Measurements from ENCODE around the gene MRC2.
A peak's percentile ranks its signal among the peaks of the same experiment; 100 is the strongest.

The MRC2 gene

DNA sequence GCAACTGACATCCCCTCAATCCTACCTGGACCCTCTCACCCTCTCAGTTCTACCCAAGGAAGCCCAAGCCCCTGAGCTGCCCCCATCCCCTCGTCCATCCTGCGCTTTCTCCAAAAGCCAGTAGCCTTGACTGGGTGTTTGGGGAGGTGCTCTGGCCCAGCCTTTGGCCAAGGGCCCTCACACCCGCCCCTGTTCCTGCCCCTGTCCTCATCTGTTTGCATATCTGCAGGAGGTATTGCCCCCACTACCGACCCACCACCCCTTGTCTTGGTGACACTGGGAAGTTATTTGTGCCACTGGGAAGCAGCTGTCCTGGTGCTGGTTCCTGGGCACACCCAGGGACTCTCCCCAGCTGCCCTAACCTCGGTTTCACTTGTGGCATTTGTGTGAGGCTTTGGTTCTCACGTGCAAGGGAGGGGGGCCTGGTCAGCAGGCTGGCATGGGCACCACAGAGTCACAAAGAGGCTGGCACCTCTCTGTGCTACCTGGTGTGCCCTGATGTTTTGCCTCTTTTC is 75.3 kb downstream of the MRC2 start:
- H3K36me3 ChIP-seq (ENCODE audit: low read length), result no peaks in the 10 kb centered on the region
- H3K27me3 ChIP-seq (ENCODE audit: low read length), result no peaks in the 10 kb centered on the region
- no peaks in the 10 kb centered on the region for H3K9me3 ChIP-seq (ENCODE audit: insufficient read depth, low read length)
- H3K79me2 ChIP-seq (ENCODE audit: insufficient read depth, low read length), result no peaks in the 10 kb centered on the region
- no peak overlapping the region for H3K4me3 ChIP-seq (ENCODE audit: insufficient read depth, low read length, poor library complexity, severe bottlenecking)
- H3K4me2 ChIP-seq (ENCODE audit: low read depth, low read length, poor library complexity, severe bottlenecking), result no peak overlapping the region
- H3F3A ChIP-seq (ENCODE audit: insufficient read depth), result no peaks in the 10 kb centered on the region
- H3K9ac ChIP-seq (ENCODE audit: low read length), result no peak overlapping the region
- no peaks in the 10 kb centered on the region for H3K9me2 ChIP-seq (replicated peaks; ENCODE audit: insufficient read depth, low read length)
- H4K20me1 ChIP-seq (ENCODE audit: low read depth, low read length), result no peaks in the 10 kb centered on the region
- H3K27ac ChIP-seq (ENCODE audit: low read depth, low read length), result no peak overlapping the region
- TF ChIP-seq, protein P1, sequence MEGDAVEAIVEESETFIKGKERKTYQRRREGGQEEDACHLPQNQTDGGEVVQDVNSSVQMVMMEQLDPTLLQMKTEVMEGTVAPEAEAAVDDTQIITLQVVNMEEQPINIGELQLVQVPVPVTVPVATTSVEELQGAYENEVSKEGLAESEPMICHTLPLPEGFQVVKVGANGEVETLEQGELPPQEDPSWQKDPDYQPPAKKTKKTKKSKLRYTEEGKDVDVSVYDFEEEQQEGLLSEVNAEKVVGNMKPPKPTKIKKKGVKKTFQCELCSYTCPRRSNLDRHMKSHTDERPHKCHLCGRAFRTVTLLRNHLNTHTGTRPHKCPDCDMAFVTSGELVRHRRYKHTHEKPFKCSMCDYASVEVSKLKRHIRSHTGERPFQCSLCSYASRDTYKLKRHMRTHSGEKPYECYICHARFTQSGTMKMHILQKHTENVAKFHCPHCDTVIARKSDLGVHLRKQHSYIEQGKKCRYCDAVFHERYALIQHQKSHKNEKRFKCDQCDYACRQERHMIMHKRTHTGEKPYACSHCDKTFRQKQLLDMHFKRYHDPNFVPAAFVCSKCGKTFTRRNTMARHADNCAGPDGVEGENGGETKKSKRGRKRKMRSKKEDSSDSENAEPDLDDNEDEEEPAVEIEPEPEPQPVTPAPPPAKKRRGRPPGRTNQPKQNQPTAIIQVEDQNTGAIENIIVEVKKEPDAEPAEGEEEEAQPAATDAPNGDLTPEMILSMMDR (IDR thresholded peaks at IDR 0.05; ENCODE audit: insufficient read depth, low read length, poor library complexity, severe bottlenecking), result no peak
- TF ChIP-seq EZH2phosphoT487 (conservative IDR thresholded peaks at IDR 0.05; ENCODE audit: low read length), result no peak
- no peak overlapping the region for H2AFZ ChIP-seq (ENCODE audit: low read depth, low read length, severe bottlenecking)

- Histone ChIP-seq H3K4me3 (ENCODE audit: insufficient read depth, low read length, poor library complexity, severe bottlenecking) (no peak overlapping the region), H4K20me1 (ENCODE audit: low read depth, low read length) (no peaks in the 10 kb centered on the region), H3K27ac (ENCODE audit: low read depth, low read length) (no peak overlapping the region), H3K9ac (ENCODE audit: low read length) (no peak overlapping the region), H3K4me2 (ENCODE audit: low read depth, low read length, poor library complexity, severe bottlenecking) (no peak overlapping the region), H3F3A (ENCODE audit: insufficient read depth) (no peaks in the 10 kb centered on the region), H2AFZ (ENCODE audit: low read depth, low read length, severe bottlenecking) (no peak overlapping the region), H3K9me3 (ENCODE audit: insufficient read depth, low read length) (no peaks in the 10 kb centered on the region), H3K27me3 (ENCODE audit: low read length) (no peaks in the 10 kb centered on the region), H3K9me2 (replicated peaks; ENCODE audit: insufficient read depth, low read length) (no peaks in the 10 kb centered on the region), H3K79me2 (ENCODE audit: insufficient read depth, low read length) (no peaks in the 10 kb centered on the region), H3K36me3 (ENCODE audit: low read length) (no peaks in the 10 kb centered on the region)
- TF ChIP-seq EZH2phosphoT487 (conservative IDR thresholded peaks at IDR 0.05; ENCODE audit: low read length), result no peak
- TF ChIP-seq, protein P1 (IDR thresholded peaks at IDR 0.05; ENCODE audit: insufficient read depth, low read length, poor library complexity, severe bottlenecking), result no peak
Measured at GRCh38 chr17:62703261-62703775, 75.8 kb downstream of the MRC2 start.

GRCh38 chr17:62703776-62704380 is 76.4 kb downstream of the MRC2 start:
- H3F3A ChIP-seq (ENCODE audit: insufficient read depth), result no peaks in the 10 kb centered on the region
- H3K9ac ChIP-seq (ENCODE audit: low read length), result no peak overlapping the region
- H3K9me3 ChIP-seq (ENCODE audit: insufficient read depth, low read length), result no peaks in the 10 kb centered on the region
- no peaks in the 10 kb centered on the region for H3K36me3 ChIP-seq (ENCODE audit: low read length)
- H3K79me2 ChIP-seq (ENCODE audit: insufficient read depth, low read length), result no peaks in the 10 kb centered on the region
- H3K4me2 ChIP-seq (ENCODE audit: low read depth, low read length, poor library complexity, severe bottlenecking), result peak overlapping the region; percentile 17
- TF ChIP-seq, protein P1 (IDR thresholded peaks at IDR 0.05; ENCODE audit: insufficient read depth, low read length, poor library complexity, severe bottlenecking), result peak; percentile 42
- TF ChIP-seq EZH2phosphoT487 (conservative IDR thresholded peaks at IDR 0.05; ENCODE audit: low read length), result no peak
- no peaks in the 10 kb centered on the region for H3K27me3 ChIP-seq (ENCODE audit: low read length)
- no peak overlapping the region for H3K4me3 ChIP-seq (ENCODE audit: insufficient read depth, low read length, poor library complexity, severe bottlenecking)
- H4K20me1 ChIP-seq (ENCODE audit: low read depth, low read length), result no peaks in the 10 kb centered on the region
- no peak overlapping the region for H3K27ac ChIP-seq (ENCODE audit: low read depth, low read length)
- no peaks in the 10 kb centered on the region for H3K9me2 ChIP-seq (replicated peaks; ENCODE audit: insufficient read depth, low read length)
- no peak overlapping the region for H2AFZ ChIP-seq (ENCODE audit: low read depth, low read length, severe bottlenecking)
